Trophoblast cell (in vitro differentiated cells and primary cell): Measurements from ENCODE around the gene SPTLC1.

Source experiments
- DNase-seq, 2 donors: peaks; one replicate each; pipeline ENCODE4 v3.0.0-alpha.2; 2016
- H2AFZ ChIP-seq: 2 replicates; pipeline ENCODE4 v1.6.1; 2013; ENCODE audit warnings: low read length, moderate library complexity, mild to moderate bottlenecking; ENCODE audit not compliant: insufficient read depth, poor library complexity
- H2AK5ac ChIP-seq: 2 replicates; pipeline ENCODE4 v1.6.1; 2013; ENCODE audit warnings: mild to moderate bottlenecking, low read length
- H2BK120ac ChIP-seq: 2 replicates; pipeline ENCODE4 v1.6.1; 2013; ENCODE audit warnings: low read length, mild to moderate bottlenecking, moderate library complexity; ENCODE audit not compliant: insufficient read depth, poor library complexity
- H2BK12ac ChIP-seq: 2 replicates; pipeline ENCODE4 v1.6.1; 2013; ENCODE audit warnings: mild to moderate bottlenecking, low read length, moderate library complexity
- H2BK5ac ChIP-seq: 2 replicates; pipeline ENCODE4 v1.6.1; 2013; ENCODE audit warnings: low read length, low read depth, moderate library complexity, mild to moderate bottlenecking; ENCODE audit not compliant: poor library complexity
- H3K14ac ChIP-seq: 2 replicates; pipeline ENCODE4 v1.6.1; 2013; ENCODE audit warnings: mild to moderate bottlenecking, low read length
- H3K18ac ChIP-seq: 2 replicates; pipeline ENCODE4 v1.6.1; 2013; ENCODE audit warnings: mild to moderate bottlenecking, low read length
- H3K23ac ChIP-seq: 2 replicates; pipeline ENCODE4 v1.6.1; 2013; ENCODE audit warnings: low read length
- H3K27ac ChIP-seq: 2 replicates; pipeline ENCODE4 v1.5.1; 2013; ENCODE audit warnings: low read depth, mild to moderate bottlenecking, inconsistent platforms, low read length, moderate library complexity
- H3K27me3 ChIP-seq: 2 replicates; pipeline ENCODE4 v1.6.1; 2013; ENCODE audit warnings: inconsistent platforms, mild to moderate bottlenecking, low read length, moderate library complexity; ENCODE audit not compliant: insufficient read depth
- H3K36me3 ChIP-seq, 2 experiments: 1 replicate in 1 of 2; 2 replicates in 1 of 2; pipeline ENCODE4 v1.6.1; 2013; ENCODE audit warnings: low read length in 2 of 2, mild to moderate bottlenecking in 2 of 2, moderate library complexity in 1 of 2; ENCODE audit not compliant: insufficient read depth in 2 of 2, control insufficient read depth in 1 of 2
- H3K4ac ChIP-seq: 2 replicates; pipeline ENCODE4 v1.6.1; 2013; ENCODE audit warnings: low read depth, mild to moderate bottlenecking, low read length, moderate library complexity
- H3K4me1 ChIP-seq, 2 experiments: 1 replicate in 1 of 2; 2 replicates in 1 of 2; pipeline ENCODE4 v1.6.1; 2013; ENCODE audit warnings: low read length in 2 of 2, mild to moderate bottlenecking in 2 of 2, moderate library complexity in 1 of 2; ENCODE audit not compliant: insufficient read depth in 2 of 2, control insufficient read depth in 1 of 2
- H3K4me2 ChIP-seq: 2 replicates; pipeline ENCODE4 v1.6.1; 2013; ENCODE audit warnings: inconsistent platforms, mild to moderate bottlenecking, low read length, moderate library complexity
- H3K4me3 ChIP-seq: 2 replicates; pipeline ENCODE4 v1.5.1; 2013; ENCODE audit warnings: mild to moderate bottlenecking, low read depth, low read length, inconsistent platforms
- H3K79me1 ChIP-seq: one replicate; pipeline ENCODE4 v1.6.1; 2013; ENCODE audit warnings: low read length
- H3K79me2 ChIP-seq: 2 replicates; pipeline ENCODE4 v1.6.1; 2013; ENCODE audit warnings: low read length, mild to moderate bottlenecking; ENCODE audit not compliant: control insufficient read depth, insufficient read depth, poor library complexity
- H3K9ac ChIP-seq: 2 replicates; pipeline ENCODE4 v1.6.1; 2013; ENCODE audit warnings: mild to moderate bottlenecking, low read length
- H3K9me3 ChIP-seq: 2 replicates; pipeline ENCODE4 v1.6.1; 2013; ENCODE audit warnings: low read depth, mild to moderate bottlenecking, control low read depth, inconsistent platforms, low read length; ENCODE audit not compliant: insufficient read depth
- H4K12ac ChIP-seq: 2 replicates; pipeline ENCODE4 v1.6.1; 2013; ENCODE audit warnings: low read depth, mild to moderate bottlenecking, low read length, moderate library complexity
- H4K8ac ChIP-seq: 2 replicates; pipeline ENCODE4 v1.6.1; 2013; ENCODE audit warnings: low read depth, mild to moderate bottlenecking, low read length, moderate library complexity
- H4K91ac ChIP-seq: one replicate; pipeline ENCODE4 v1.6.1; 2013; ENCODE audit warnings: low read depth, mild to moderate bottlenecking, low read length, moderate library complexity
- WGBS: extraction: QIAGEN DNeasy Blood & Tissue Kit; methylation state at CpG from one replicate; pipeline ENCODE4 v1.1.7; 2013; ENCODE audit warnings: missing lambda C conversion rate; ENCODE audit not compliant: insufficient read length, insufficient coverage; ENCODE audit errors: extremely low coverage; 5-methylcytosine and 5-hydroxymethylcytosine counted together

Gene SPTLC1

DNA sequence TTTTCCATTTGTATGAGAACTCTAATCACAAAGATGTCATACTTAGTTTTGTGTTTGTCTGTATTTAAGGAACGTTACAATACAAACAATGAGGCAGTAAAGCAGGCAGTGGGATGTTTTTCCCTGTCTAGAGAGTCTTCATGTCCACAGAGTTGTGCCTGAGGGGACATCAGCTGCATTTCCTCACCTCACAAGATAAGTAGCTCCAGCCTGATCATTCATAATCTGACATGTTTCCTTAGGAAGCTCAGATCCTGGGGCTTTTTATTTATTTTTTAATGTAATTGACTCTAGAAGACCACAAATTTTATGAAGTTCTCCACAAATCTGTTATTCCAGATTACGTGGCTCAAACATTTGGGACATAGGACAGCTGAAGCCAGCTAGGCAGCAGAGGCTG is 78.5 kb downstream of the SPTLC1 start:
- Histone ChIP-seq H3K36me3 (peaks cover 33 to 37% of the 10 kb centered on the region in 2 experiments), H4K8ac (no peak overlapping the region), H2BK5ac (no peak overlapping the region), H3K9me3 (no peaks in the 10 kb centered on the region), H2BK12ac (no peak overlapping the region), H3K27ac (no peak overlapping the region), H2AFZ (no peak overlapping the region), H3K9ac (no peak overlapping the region), H2AK5ac (no peak overlapping the region), H3K27me3 (no peaks in the 10 kb centered on the region), H3K4ac (no peak overlapping the region), H4K12ac (no peak overlapping the region), H3K4me3 (no peak overlapping the region), H3K18ac (no peak overlapping the region), H3K4me1 (peaks cover 7% of the 10 kb centered on the region in 2 experiments), H4K91ac (no peak overlapping the region), H3K4me2 (no peak overlapping the region), H2BK120ac (no peak overlapping the region), H3K14ac (no peak overlapping the region), H3K79me2 (no peaks in the 10 kb centered on the region), H3K79me1 (no peaks in the 10 kb centered on the region), H3K23ac (no peak overlapping the region)
- no CpG with 5 or more reads among the region's 2 CpGs for WGBS
- DNase-seq: no peak

DNA sequence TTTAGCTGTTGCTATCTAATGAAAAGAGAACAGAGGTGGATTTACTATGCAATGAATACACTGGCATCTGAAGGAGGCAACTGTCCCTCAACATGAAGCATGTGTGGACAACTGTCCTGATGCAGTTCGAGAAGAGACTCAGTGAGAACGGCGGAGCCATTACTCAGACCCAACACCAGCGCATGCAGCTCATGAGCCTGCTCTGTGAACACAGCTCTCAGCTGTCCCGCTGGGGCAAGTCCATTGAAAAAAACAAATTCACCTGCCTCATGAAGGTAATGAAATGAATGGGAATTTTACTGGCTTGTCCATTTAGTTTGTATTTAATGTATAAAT is 78.8 kb downstream of the SPTLC1 start:
- Histone ChIP-seq H3K4me2 (no peak overlapping the region), H3K27ac (no peak overlapping the region), H3K4me3 (no peak overlapping the region), H3K79me2 (no peaks in the 10 kb centered on the region), H3K18ac (no peak overlapping the region), H3K79me1 (no peaks in the 10 kb centered on the region), H2BK12ac (no peak overlapping the region), H3K36me3 (peaks cover 33 to 37% of the 10 kb centered on the region in 2 experiments), H2BK120ac (no peak overlapping the region), H3K9me3 (no peaks in the 10 kb centered on the region), H3K27me3 (no peaks in the 10 kb centered on the region), H2AK5ac (no peak overlapping the region), H3K14ac (no peak overlapping the region), H2AFZ (no peak overlapping the region), H3K4me1 (peaks cover 7% of the 10 kb centered on the region in 2 experiments), H4K8ac (no peak overlapping the region), H3K9ac (no peak overlapping the region), H4K12ac (no peak overlapping the region), H3K23ac (no peak overlapping the region), H2BK5ac (no peak overlapping the region), H3K4ac (no peak overlapping the region), H4K91ac (no peak overlapping the region)
- no peak for DNase-seq
- no CpG with 5 or more reads among the region's 5 CpGs for WGBS

DNA sequence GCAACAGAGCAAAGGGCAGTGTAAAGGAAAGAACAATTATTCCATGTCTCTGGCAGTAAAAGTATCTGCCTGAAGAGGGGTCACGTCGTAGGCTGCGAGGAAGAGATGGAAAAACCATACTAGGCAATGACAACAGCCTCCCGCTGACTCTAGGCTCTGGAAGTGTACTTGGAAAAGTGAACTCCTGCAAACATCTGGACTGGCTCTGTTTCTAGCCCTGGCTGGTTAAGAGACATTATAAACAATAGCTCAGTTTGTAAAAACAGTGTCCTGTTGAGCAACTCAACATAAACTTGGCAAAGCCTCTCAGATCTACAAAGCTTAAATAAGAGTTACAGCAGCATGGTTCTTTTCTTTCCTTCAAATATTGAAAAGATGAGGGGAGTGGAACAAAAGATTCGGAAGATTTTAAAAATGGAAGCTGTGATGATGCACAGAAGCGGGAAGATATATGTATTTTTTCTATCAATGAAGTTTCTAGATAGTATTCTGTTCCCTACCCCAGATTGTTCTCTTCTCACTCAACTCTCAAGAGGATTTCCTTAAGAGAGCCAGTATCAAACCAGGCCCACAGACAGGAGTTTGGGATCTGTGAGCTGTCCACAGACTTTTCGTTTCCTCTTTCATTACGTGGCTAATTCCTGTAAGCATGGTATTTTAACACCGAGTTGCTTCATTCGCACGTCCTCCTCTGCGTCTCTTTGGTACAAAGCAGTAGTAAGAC is 79.4 kb downstream of the SPTLC1 start:
- WGBS: no CpG with 5 or more reads among the region's 12 CpGs
- DNase-seq: no peak
- H3K4me2 ChIP-seq: no peak overlapping the region
- no peak overlapping the region for H2AFZ ChIP-seq
- no peak overlapping the region for H2BK12ac ChIP-seq
- H3K4me3 ChIP-seq: no peak overlapping the region
- no peak overlapping the region for H3K9ac ChIP-seq
- H3K79me1 ChIP-seq: no peaks in the 10 kb centered on the region
- H3K4ac ChIP-seq: no peak overlapping the region
- H3K18ac ChIP-seq: no peak overlapping the region
- H3K4me1 ChIP-seq: peaks cover 7% of the 10 kb centered on the region in 2 experiments
- no peak overlapping the region for H2BK120ac ChIP-seq
- H3K36me3 ChIP-seq: peaks cover 33 to 37% of the 10 kb centered on the region in 2 experiments
- H4K12ac ChIP-seq: no peak overlapping the region
- no peak overlapping the region for H2AK5ac ChIP-seq
- H3K27me3 ChIP-seq: no peaks in the 10 kb centered on the region
- H2BK5ac ChIP-seq: no peak overlapping the region
- H3K79me2 ChIP-seq: no peaks in the 10 kb centered on the region
- H3K14ac ChIP-seq: no peak overlapping the region
- no peak overlapping the region for H4K91ac ChIP-seq
- H4K8ac ChIP-seq: no peak overlapping the region
- H3K27ac ChIP-seq: no peak overlapping the region
- no peaks in the 10 kb centered on the region for H3K9me3 ChIP-seq
- H3K23ac ChIP-seq: no peak overlapping the region

DNA sequence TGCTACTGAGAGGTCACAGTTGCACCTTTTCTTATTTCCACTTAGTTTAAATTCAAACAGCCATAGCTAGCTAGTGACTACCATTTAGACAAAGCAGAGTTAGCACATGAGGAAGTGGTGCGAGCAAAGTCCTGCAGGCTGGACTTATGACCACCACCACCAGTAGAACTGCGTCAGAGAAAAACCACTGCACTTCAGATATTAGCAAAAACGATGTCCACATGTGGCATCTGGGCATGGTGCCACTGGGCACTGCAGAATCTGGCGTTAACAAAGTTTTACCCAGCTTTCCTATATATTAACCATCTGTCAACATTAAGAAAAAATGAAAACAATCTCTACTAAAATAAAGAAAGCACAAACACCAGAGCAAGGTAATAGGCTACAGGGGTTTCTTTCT is 80.1 kb downstream of the SPTLC1 start:
- WGBS: no CpG with 5 or more reads among the region's 4 CpGs
- Histone ChIP-seq H3K4me3 (no peak overlapping the region), H2BK5ac (no peak overlapping the region), H3K4me2 (no peak overlapping the region), H2BK12ac (no peak overlapping the region), H2BK120ac (no peak overlapping the region), H3K79me2 (no peaks in the 10 kb centered on the region), H4K8ac (no peak overlapping the region), H3K79me1 (no peaks in the 10 kb centered on the region), H2AFZ (no peak overlapping the region), H3K36me3 (peaks cover 33 to 37% of the 10 kb centered on the region in 2 experiments), H3K9ac (no peak overlapping the region), H4K12ac (no peak overlapping the region), H2AK5ac (no peak overlapping the region), H3K27ac (no peak overlapping the region), H3K4ac (no peak overlapping the region), H3K23ac (no peak overlapping the region), H3K4me1 (peaks cover 7% of the 10 kb centered on the region in 2 experiments), H3K9me3 (no peaks in the 10 kb centered on the region), H4K91ac (no peak overlapping the region), H3K14ac (no peak overlapping the region), H3K18ac (no peak overlapping the region), H3K27me3 (no peaks in the 10 kb centered on the region)
- no peak for DNase-seq
